Measurements from ENCODE around the gene UGT1A6. TPM values are rescaled to one million over a fixed set of nuclear protein-coding genes. Genes with fewer than 3 reads are reported as not detected.

The UGT1A6 gene
- total and polyA plus RNA-seq, 2 of the 13 experiments (the other 11 are each of a cell fraction or from before 2014, with no cell fraction given): 0.25 TPM; not detected in 1

- no peak for TF ChIP-seq SKI (IDR thresholded peaks at IDR 0.05; ENCODE audit: partially characterized antibody)
- TF ChIP-seq PRPF4 (IDR thresholded peaks at IDR 0.05; ENCODE audit: low read depth, low read length, poor library complexity, severe bottlenecking): no peak
- no TSS peak for BruUV-seq (replicated peaks)
- Histone ChIP-seq H3K79me2 (ENCODE audit: insufficient read depth, low read length) (no peaks in the 10 kb centered on the region), H2AFZ (ENCODE audit: low read length) (no peak overlapping the region), H3K27ac (ENCODE audit: extremely low read length, insufficient read depth, low read length) (no peak overlapping the region), H3K4me2 (ENCODE audit: low read depth, low read length) (no peak overlapping the region), H3K36me3 (replicated peaks in 1 of 2; ENCODE audit: control insufficient read depth in 1 of 2, insufficient read depth in 2 of 2, low read length in 2 of 2) (no peaks in the 10 kb centered on the region), H3K9ac (ENCODE audit: insufficient read depth, low read depth, low read length) (no peak overlapping the region), H4K20me1 (ENCODE audit: insufficient read depth, low read length) (no peaks in the 10 kb centered on the region), H3K27me3 (ENCODE audit: control insufficient read depth in 1 of 2, insufficient read depth in 2 of 2, low read length in 2 of 2) (no peaks in the 10 kb centered on the region), H3K4me1 (ENCODE audit: insufficient read depth, low read length) (no peaks in the 10 kb centered on the region), H3K9me3 (ENCODE audit: low read length) (no peaks in the 10 kb centered on the region), H3K4me3 (replicated peaks in 1 of 3; ENCODE audit: insufficient read depth in 1 of 3, low read depth in 2 of 3, low read length in 3 of 3) (no peak overlapping the region)
- DNase-seq (ENCODE audit: low spot score) (no peak), ATAC-seq (no peak), FAIRE-seq (no peak)
- in situ Hi-C loops (cut with HindIII; ENCODE audit: extremely low pct_ligation_motif_present, low pct_unique_long_range_greater_than_20kb): no loop called here
- intact Hi-C loops (cut with micrococcal nuclease; ENCODE audit: unreplicated experiment): no loop called here
- POLR2A ChIA-PET: no interaction called here
- CTCF ChIA-PET (ENCODE audit: low intra/inter-chr PET ratio, low total read pairs): no interaction called here
- WGBS (ENCODE audit: low lambda C conversion rate): 46% methylated on average over 5 of the region's 5 CpGs
These were observed 5.8 kb upstream of the UGT1A6 start for GRCh38 chr2:233686928-233687327.

- no peaks in the 10 kb centered on the region for H3K4me1 ChIP-seq (ENCODE audit: insufficient read depth, low read length)
- no peaks in the 10 kb centered on the region for H3K36me3 ChIP-seq (replicated peaks in 1 of 2; ENCODE audit: control insufficient read depth in 1 of 2, insufficient read depth in 2 of 2, low read length in 2 of 2)
- ChIA-PET CTCF (ENCODE audit: low intra/inter-chr PET ratio, low total read pairs) (no interaction called here), POLR2A (no interaction called here)
- no peaks in the 10 kb centered on the region for H4K20me1 ChIP-seq (ENCODE audit: insufficient read depth, low read length)
- H3K4me2 ChIP-seq (ENCODE audit: low read depth, low read length): no peak overlapping the region
- DNase-seq (ENCODE audit: low spot score) (no peak), FAIRE-seq (no peak), ATAC-seq (no peak)
- H3K27ac ChIP-seq (ENCODE audit: extremely low read length, insufficient read depth, low read length): no peak overlapping the region
- in situ Hi-C loops (cut with HindIII; ENCODE audit: extremely low pct_ligation_motif_present, low pct_unique_long_range_greater_than_20kb) (no loop called here), intact Hi-C loops (cut with micrococcal nuclease; ENCODE audit: unreplicated experiment) (no loop called here)
- no peaks in the 10 kb centered on the region for H3K27me3 ChIP-seq (ENCODE audit: control insufficient read depth in 1 of 2, insufficient read depth in 2 of 2, low read length in 2 of 2)
- no peak overlapping the region for H2AFZ ChIP-seq (ENCODE audit: low read length)
- H3K9ac ChIP-seq (ENCODE audit: insufficient read depth, low read depth, low read length): no peak overlapping the region
- no peak overlapping the region for H3K4me3 ChIP-seq (replicated peaks in 1 of 3; ENCODE audit: insufficient read depth in 1 of 3, low read depth in 2 of 3, low read length in 3 of 3)
- H3K9me3 ChIP-seq (ENCODE audit: low read length): no peaks in the 10 kb centered on the region
- H3K79me2 ChIP-seq (ENCODE audit: insufficient read depth, low read length): no peaks in the 10 kb centered on the region
- 36% methylated on average over 5 of the region's 5 CpGs for WGBS (ENCODE audit: low lambda C conversion rate)
- BruUV-seq (replicated peaks): no TSS peak
- TF ChIP-seq FOXA1 (IDR thresholded peaks at IDR 0.05): no peak
- peak; percentile 41; the same call in 1 of the 2 replicates for TF ChIP-seq FOXA1 (CRISPR knock-in tag; IDR thresholded peaks at IDR 0.05)
- TF ChIP-seq FOXP1 (IDR thresholded peaks at IDR 0.05): no peak
- peak; percentile 39; the same call in 1 of the 2 replicates for TF ChIP-seq FOXP1 (CRISPR knock-in tag; IDR thresholded peaks at IDR 0.05)
- TF ChIP-seq SETDB1 (CRISPR knock-in tag; IDR thresholded peaks at IDR 0.05; ENCODE audit: borderline replicate concordance): no peak
- TF ChIP-seq NFE2L2 (IDR thresholded peaks at IDR 0.05; ENCODE audit: low read length): no peak
- peak; percentile 34; the same call in 1 of the 2 replicates for TF ChIP-seq FOSL2 (CRISPR knock-in tag; IDR thresholded peaks at IDR 0.05)
- no peak for TF ChIP-seq ZKSCAN5 (CRISPR knock-in tag; IDR thresholded peaks at IDR 0.05)
- TF ChIP-seq ARID5B (CRISPR knock-in tag; IDR thresholded peaks at IDR 0.05): 0 out of 2 replicates have a peak, but pooled peaks have one; percentile 18
- 0 out of 2 replicates have a peak, but pooled peaks have one; percentile 24 for TF ChIP-seq TFE3 (CRISPR knock-in tag; IDR thresholded peaks at IDR 0.05)
- no peak for TF ChIP-seq ZNF331 (CRISPR knock-in tag; IDR thresholded peaks at IDR 0.05)
- peak; percentile 45; the same call in 1 of the 2 replicates for TF ChIP-seq FOXA3 (CRISPR knock-in tag; IDR thresholded peaks at IDR 0.05)
- TF ChIP-seq EP300 (IDR thresholded peaks at IDR 0.05; ENCODE audit: low read depth in 2 of 2, low read length in 2 of 2): peak in 1 of 2 experiments; percentile 14; a peak in 1 of 4 replicates
- TF ChIP-seq EP300 (CRISPR knock-in tag; IDR thresholded peaks at IDR 0.05; ENCODE audit: borderline replicate concordance): no peak
- peak; percentile 79 for TF ChIP-seq PITX1 (CRISPR knock-in tag; IDR thresholded peaks at IDR 0.05)
These were observed 4.3 kb upstream of the UGT1A6 start for GRCh38 chr2:233688341-233688740.

Measured in HepG2 (cell line).